K562 (cell line): ENCODE measurements around the gene HAPSTR1. TPM values are rescaled to one million over a fixed set of nuclear protein-coding genes. Genes with fewer than 3 reads are reported as not detected.

Experiments
- ATAC-seq: fragments of 200-7000 bp; cut with Tn5 transposase; 3 replicates; pipeline ENCODE4 v1.9.1; 2020; ENCODE audit warnings: moderate library complexity
- BruUV-seq: library from RNA; stranded (reverse); fragments of 400-500 nt; replicated peaks from 2 replicates; lab custom pipeline; 2021; lab: Mats Ljungman, UMichigan
- CTCF ChIA-PET: fragments of 300-600 bp; formaldehyde crosslinking; extraction: SDS; loops from one replicate; lab custom pipeline; 2021; ENCODE audit warnings: low intra/inter-chr PET ratio; lab: Yijun Ruan, JAX
- POLR2A ChIA-PET: fragments of 300-600, 350-650 bp; sonication (Branson Sonifier 250); formaldehyde crosslinking; extraction: SDS; loops from one replicate; lab custom pipeline; 2021; ENCODE audit warnings: antibody characterized with exemption, inconsistent platforms; lab: Yijun Ruan, JAX
- DNase-seq, 4 experiments: peaks; one replicate each; pipeline versions ENCODE4 v3.0.0 to v3.0.0-alpha.2; 2011 to 2018; ENCODE audit warnings: low spot score in 3 of 4, mixed read lengths in 3 of 4; ENCODE audit errors: extremely low read depth in 1 of 4
- FAIRE-seq: peaks from 2 replicates; lab custom pipeline; 2011; peaks lifted over from hg19 to GRCh38; lab: Jason Lieb, UNC
- H2AFZ ChIP-seq: 2 replicates; pipeline ENCODE4 v1.6.0; 2011; ENCODE audit warnings: low read depth, low read length, control low read depth, inconsistent platforms
- H3K27ac ChIP-seq: fragments of 200-600 bp; 3 replicates; pipeline ENCODE4 v1.8.0; 2011; ENCODE audit warnings: low read depth, mild to moderate bottlenecking, control low read depth, inconsistent platforms, low read length, moderate library complexity, mixed read lengths; ENCODE audit errors: extremely low read depth
- H3K27me3 ChIP-seq, 2 experiments: fragments of 300-600 bp in 1 of 2; 2 replicates in 1 of 2; 3 replicates in 1 of 2; pipeline versions ENCODE4 v1.6.0 to v1.8.0; 2011; ENCODE audit warnings: inconsistent platforms in 2 of 2, low read length in 2 of 2, mild to moderate bottlenecking in 1 of 2, mixed read lengths in 1 of 2, moderate library complexity in 1 of 2; ENCODE audit not compliant: control insufficient read depth in 2 of 2, insufficient read depth in 2 of 2
- H3K36me3 ChIP-seq: fragments of 300-600 bp; 3 replicates; pipeline ENCODE4 v1.8.0; 2011; ENCODE audit warnings: mild to moderate bottlenecking, low read length, inconsistent platforms; ENCODE audit not compliant: control insufficient read depth, insufficient read depth
- H3K4me1 ChIP-seq, 2 experiments: fragments of 200-600 bp in 1 of 2; replicated peaks in 1 of 2; 2 replicates in 1 of 2; 3 replicates in 1 of 2; pipeline versions ENCODE4 v1.5.1 to v1.8.0; 2011; ENCODE audit warnings: inconsistent platforms in 2 of 2, low read length in 2 of 2, mild to moderate bottlenecking in 1 of 2, mixed read lengths in 1 of 2, moderate library complexity in 1 of 2; ENCODE audit not compliant: control insufficient read depth in 2 of 2, insufficient read depth in 2 of 2
- H3K4me2 ChIP-seq: 2 replicates; pipeline ENCODE4 v1.6.1; 2011; ENCODE audit warnings: low read length, control low read depth, inconsistent platforms, mixed read lengths; ENCODE audit not compliant: insufficient read depth
- H3K4me3 ChIP-seq: fragments of 200-600 bp; sonication (generic), shearing (Covaris generic); 2 replicates; pipeline ENCODE4 v1.5.1; 2016; ENCODE audit warnings: control low read depth, inconsistent platforms
- H3K79me2 ChIP-seq: fragments of 200-600 bp; 3 replicates; pipeline ENCODE4 v1.8.0; 2011; ENCODE audit warnings: low read length, inconsistent platforms; ENCODE audit not compliant: control insufficient read depth, insufficient read depth
- H3K9ac ChIP-seq, 2 experiments: 2 replicates each; pipeline versions ENCODE4 v1.6.0 to v1.6.1; 2011; ENCODE audit warnings: low read depth in 2 of 2, low read length in 2 of 2, control low read depth in 1 of 2, inconsistent platforms in 1 of 2, mild to moderate bottlenecking in 1 of 2, mixed read lengths in 1 of 2; ENCODE audit not compliant: insufficient read depth in 1 of 2
- H3K9me1 ChIP-seq: one replicate; pipeline ENCODE4 v1.6.0; 2011; ENCODE audit warnings: inconsistent platforms, mild to moderate bottlenecking, low read length, moderate library complexity; ENCODE audit not compliant: control insufficient read depth, insufficient read depth
- H3K9me3 ChIP-seq: replicated peaks from 2 replicates; pipeline ENCODE4 v1.5.1; 2011; ENCODE audit warnings: low read depth, low read length, inconsistent platforms; ENCODE audit not compliant: control insufficient read depth, insufficient read depth
- H4K20me1 ChIP-seq: replicated peaks from 2 replicates; pipeline ENCODE4 v1.6.1; 2011; ENCODE audit warnings: low read length, inconsistent platforms, mixed read lengths; ENCODE audit not compliant: control insufficient read depth, insufficient read depth
- CHD7 ChIP-seq: fragments of 200-600 bp; sonication (generic); IDR thresholded peaks from one replicate; pipeline ENCODE4 v1.6.1; 2012; ENCODE audit warnings: mild to moderate bottlenecking, low read depth, low read length, inconsistent platforms
- CUX1 ChIP-seq: fragments of 200-800 bp; sonication (Bioruptor generic); IDR thresholded peaks from 2 replicates; pipeline ENCODE4 v1.6.1; 2016; ENCODE audit warnings: missing genetic modification characterization, missing compliant biosample characterization
- HDAC1 ChIP-seq, 2 experiments: fragments of 450-650 bp; IDR thresholded peaks; 2 replicates each; pipeline ENCODE4 v1.6.1; 2016 to 2017; ENCODE audit warnings: inconsistent platforms in 1 of 2, mild to moderate bottlenecking in 1 of 2, moderate library complexity in 1 of 2
- WGBS: fragments of 100-300 bp; shearing (Covaris generic); methylation state at CpG from one replicate; pipeline ENCODE4 v1.1.6; 2016; ENCODE audit warnings: low coverage, mixed read lengths; ENCODE audit not compliant: insufficient coverage; ENCODE audit errors: missing lambda C conversion rate; 5-methylcytosine and 5-hydroxymethylcytosine counted together
- in situ Hi-C: fragments of 300-500 bp; cut with MboI; formaldehyde crosslinking; loops from 4 replicates; pipeline ENCODE4 v1.15.0; 2018; ENCODE audit warnings: inconsistent platforms, mixed read lengths
- intact Hi-C: fragments of 100-400 bp; cut with micrococcal nuclease; formaldehyde crosslinking; loops from 2 replicates; pipeline ENCODE4 v1.14.2; 2022
- polyA plus RNA-seq, 8 experiments: library from polyadenylated mRNA; depleted of rRNA in 4 of 8; stranded (reverse) in 5 of 8; unstranded in 3 of 8; fragments of >200 nt; fragmentation: Nextera tagmentation in 2 of 8; fragmentation: Illumina TruSeq in 1 of 8; extraction: Ambion mirVana in 2 of 8; extraction: Trizol in 1 of 8; gene quantifications; 2 replicates each; pipeline versions ENCODE4 v1.2.1 to v1.2.3, GENCODE V29; 2011 to 2014; ENCODE audit warnings: inconsistent platforms in 1 of 8, missing spikeins in 1 of 8
- total RNA-seq, 7 experiments: library from RNA; depleted of rRNA in 6 of 7; stranded (reverse); fragments of >200 nt in 6 of 7; fragmentation: Illumina TruSeq in 2 of 7; extraction: Trizol in 2 of 7; gene quantifications; 2 replicates each; pipeline versions ENCODE4 v1.2.1 to v1.2.3, GENCODE V29; 2011 to 2021; ENCODE audit warnings: low replicate concordance in 1 of 7

The HAPSTR1 gene
- total and polyA plus RNA-seq, 9 of the 15 experiments (the other 6 are each of a cell fraction or from before 2014, with no cell fraction given) = 10.8 to 67.9 (median 36.5) TPM

- TF ChIP-seq CUX1 = no peak
Measured at GRCh38 chr16:9055115-9055514, 36.3 kb upstream of the HAPSTR1 start (continued).

- intact Hi-C loops = no loop called here
- H3K27me3 ChIP-seq = no peaks in the 10 kb centered on the region
- no peak overlapping the region for H3K4me3 ChIP-seq
- 50% methylated on average over 1 of the region's 2 CpGs for WGBS
- ChIA-PET POLR2A (no interaction called here), CTCF (no interaction called here)
- no peaks in the 10 kb centered on the region for H4K20me1 ChIP-seq
- in situ Hi-C loops = loop anchor here (10.0 kb wide), 1 partner anchor 1921 kb away; no protein-coding TSS in a partner anchor
- no peak overlapping the region for H3K9ac ChIP-seq
- no peak overlapping the region for H2AFZ ChIP-seq
- no peak for ATAC-seq
- no TSS peak for BruUV-seq
- H3K4me1 ChIP-seq = peaks cover 2 to 7% of the 10 kb centered on the region in 2 experiments; a peak in 3 of 5 replicates
- H3K36me3 ChIP-seq = peaks cover 8% of the 10 kb centered on the region; the same call in 2 of the 3 replicates
- no peak for FAIRE-seq
- no peak overlapping the region for H3K4me2 ChIP-seq
- no peaks in the 10 kb centered on the region for H3K9me3 ChIP-seq
- DNase-seq = no peak
- H3K79me2 ChIP-seq = no peaks in the 10 kb centered on the region; the same call in 2 of the 3 replicates
- no peak overlapping the region for H3K27ac ChIP-seq
- no peaks in the 10 kb centered on the region for H3K9me1 ChIP-seq
- TF ChIP-seq HDAC1 (IDR thresholded peaks at IDR 0.05) (no peak), CHD7 (no peak)
Measured at GRCh38 chr16:9055661-9056060, 35.8 kb upstream of the HAPSTR1 start.
